Karpas-422 (cell line): ENCODE results near the gene MEIS3. TPM values are rescaled to one million over a fixed set of nuclear protein-coding genes. Genes with fewer than 3 reads are reported as not detected.
A peak's percentile ranks its signal among the peaks of the same experiment; 100 is the strongest.
"Not testable (repeated sequence)": the region's sequence is repeated elsewhere in the genome, so short reads cannot be mapped to it uniquely, and the experiment has no call there.

Source experiments
- DNase-seq: peaks from one replicate; pipeline ENCODE4 v3.0.0-alpha.2; 2015
- H2AFZ ChIP-seq: fragments of 200-600 bp; sonication (generic); 2 replicates; pipeline ENCODE4 v1.6.1; 2014; ENCODE audit warnings: antibody characterized with exemption, low read length, mixed read lengths
- H3K27ac ChIP-seq: fragments of 200-600 bp; sonication (generic); 2 replicates; pipeline ENCODE4 v1.5.1; 2014; ENCODE audit warnings: mild to moderate bottlenecking, low read length, moderate library complexity
- H3K27me3 ChIP-seq: fragments of 200-600 bp; sonication (generic); 2 replicates; pipeline ENCODE4 v1.6.1; 2014; ENCODE audit warnings: low read length, mixed read lengths
- H3K36me3 ChIP-seq: fragments of 200-600 bp; sonication (generic); 2 replicates; pipeline ENCODE4 v1.6.1; 2014; ENCODE audit warnings: low read length, mixed read lengths; ENCODE audit not compliant: insufficient read depth
- H3K4me1 ChIP-seq: fragments of 200-600 bp; sonication (generic); 2 replicates; pipeline ENCODE4 v1.6.1; 2014; ENCODE audit warnings: mild to moderate bottlenecking, low read length, mixed read lengths
- H3K4me2 ChIP-seq: fragments of 200-600 bp; sonication (generic); 2 replicates; pipeline ENCODE4 v1.6.1; 2014; ENCODE audit warnings: low read length, low read depth, mild to moderate bottlenecking; ENCODE audit not compliant: poor library complexity, severe bottlenecking
- H3K4me3 ChIP-seq: fragments of 200-600 bp; sonication (generic); 2 replicates; pipeline ENCODE4 v1.5.1; 2014; ENCODE audit warnings: mild to moderate bottlenecking, antibody characterized with exemption, low read length, mixed read lengths
- H3K79me2 ChIP-seq: fragments of 200-600 bp; sonication (generic); 2 replicates; pipeline ENCODE4 v1.6.1; 2014; ENCODE audit warnings: mild to moderate bottlenecking, low read length, mixed read lengths
- H3K9ac ChIP-seq: fragments of 200-600 bp; sonication (generic); 2 replicates; pipeline ENCODE4 v1.6.0; 2014; ENCODE audit warnings: low read length
- H3K9me2 ChIP-seq: fragments of 200-600 bp; sonication (generic), shearing (Covaris generic); replicated peaks from 2 replicates; pipeline ENCODE4 v1.6.0; 2014; ENCODE audit warnings: mild to moderate bottlenecking, low read length, moderate library complexity; ENCODE audit not compliant: insufficient read depth
- H3K9me3 ChIP-seq: fragments of 300-700, 200-600 bp; sonication (generic); 2 replicates; pipeline ENCODE4 v1.6.1; 2014; ENCODE audit warnings: low read length, mixed read lengths
- H4K20me1 ChIP-seq: fragments of 200-600 bp; sonication (generic); 2 replicates; pipeline ENCODE4 v1.6.1; 2014; ENCODE audit warnings: mild to moderate bottlenecking, antibody characterized with exemption, low read length, low read depth; ENCODE audit not compliant: insufficient read depth
- total RNA-seq: library from RNA; depleted of rRNA; stranded (reverse); fragments of >200 nt; shearing (Covaris generic); gene quantifications from 2 replicates; pipeline ENCODE4 v1.2.3, GENCODE V29; 2014; ENCODE audit warnings: low replicate concordance

MEIS3 gene
- total RNA-seq, 1 experiment from 2014 or later = 3.3 TPM

- H3K79me2 ChIP-seq = no peaks in the 10 kb centered on the region
- no peaks in the 10 kb centered on the region for H3K9me2 ChIP-seq
- H4K20me1 ChIP-seq = no peaks in the 10 kb centered on the region
- no peak overlapping the region for H3K4me3 ChIP-seq
- H3K27ac ChIP-seq = no peak overlapping the region
- H3K4me2 ChIP-seq = no peak overlapping the region
- DNase-seq = no peak
- peaks cover 5% of the 10 kb centered on the region for H3K4me1 ChIP-seq
- H2AFZ ChIP-seq = no peak overlapping the region
- no peak overlapping the region for H3K9ac ChIP-seq
- no peaks in the 10 kb centered on the region for H3K36me3 ChIP-seq
- no peaks in the 10 kb centered on the region for H3K27me3 ChIP-seq
- no peaks in the 10 kb centered on the region for H3K9me3 ChIP-seq
Measured at GRCh38 chr19:47389150-47389556, 30.2 kb downstream of the MEIS3 start.

DNA sequence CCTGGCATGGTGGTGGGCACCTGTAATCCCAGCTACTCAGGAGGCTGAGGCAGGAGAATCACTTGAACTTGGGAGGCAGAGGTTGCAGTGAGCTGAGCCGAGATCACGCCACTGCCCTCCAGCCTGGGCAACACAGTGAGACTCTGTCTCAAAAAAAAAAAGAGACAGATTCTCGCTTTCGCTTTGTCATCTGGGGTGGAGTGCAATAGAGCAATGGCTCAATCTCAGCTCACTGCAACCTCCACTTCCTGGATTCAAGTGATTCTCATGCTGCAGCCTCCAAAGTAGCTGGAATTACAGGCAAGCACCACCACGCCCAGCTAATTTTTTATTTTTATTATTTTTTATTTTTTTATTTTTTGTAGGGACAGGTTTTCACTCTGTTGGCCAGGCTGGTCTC is 30.6 kb downstream of the MEIS3 start:
- H3K9me3 ChIP-seq, DNase-seq, H3K27me3 ChIP-seq, H3K9ac ChIP-seq, H2AFZ ChIP-seq, H3K36me3 ChIP-seq, H4K20me1 ChIP-seq, H3K79me2 ChIP-seq, H3K4me3 ChIP-seq, H3K4me1 ChIP-seq, H3K27ac ChIP-seq, H3K4me2 ChIP-seq, H3K9me2 ChIP-seq: not testable (repeated sequence)

DNA sequence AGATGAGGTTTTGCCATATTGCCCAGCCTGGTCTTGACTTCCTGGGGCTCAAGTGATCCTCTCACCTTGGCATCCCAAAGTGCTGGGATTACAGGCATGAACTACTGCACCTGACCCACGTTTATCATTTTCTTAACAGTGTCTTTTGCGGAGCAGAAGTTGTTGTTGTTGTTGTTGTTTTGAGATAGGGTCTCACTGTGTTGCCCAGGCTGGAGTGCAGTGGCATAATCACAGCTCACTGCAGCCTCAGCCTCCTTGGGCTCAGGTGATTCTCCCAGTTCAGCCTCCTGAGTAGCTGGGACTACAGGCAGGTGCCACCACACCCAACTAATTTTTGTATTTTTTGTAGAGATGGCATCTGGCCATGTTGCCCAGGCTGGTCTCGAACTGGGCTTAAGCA is 31.7 kb downstream of the MEIS3 start:
- not testable (repeated sequence) for H3K27ac ChIP-seq, H3K9me3 ChIP-seq, H4K20me1 ChIP-seq, H3K4me1 ChIP-seq, DNase-seq, H3K79me2 ChIP-seq, H3K9ac ChIP-seq, H2AFZ ChIP-seq, H3K4me3 ChIP-seq, H3K4me2 ChIP-seq, H3K9me2 ChIP-seq, H3K36me3 ChIP-seq, H3K27me3 ChIP-seq

- H2AFZ ChIP-seq, H3K9me2 ChIP-seq, H3K9ac ChIP-seq, H3K4me3 ChIP-seq, H3K36me3 ChIP-seq, H3K4me1 ChIP-seq, H3K27me3 ChIP-seq, H3K27ac ChIP-seq, H3K9me3 ChIP-seq, H4K20me1 ChIP-seq, DNase-seq, H3K4me2 ChIP-seq, H3K79me2 ChIP-seq: not testable (repeated sequence)
Measured at GRCh38 chr19:47386582-47386981, 32.7 kb downstream of the MEIS3 start.

DNA sequence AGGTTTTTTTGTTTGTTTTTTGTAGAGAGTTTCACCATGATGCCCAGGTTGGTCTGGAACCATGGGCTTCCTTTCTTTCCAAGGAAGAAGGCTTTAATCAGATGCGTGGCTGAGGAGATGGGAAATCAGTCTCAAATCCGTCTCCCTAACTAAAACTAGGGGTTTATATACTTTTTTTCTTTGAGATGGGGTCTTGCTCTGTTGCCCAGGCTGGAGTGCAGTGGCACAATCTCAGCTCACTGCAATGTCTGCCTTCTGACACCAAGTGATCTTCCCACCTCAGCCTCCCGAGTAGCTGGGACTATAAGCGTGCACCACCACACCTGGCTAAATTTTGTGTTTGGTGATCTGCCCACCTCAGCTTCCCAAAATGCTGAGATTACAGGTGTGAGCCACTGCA is 34.8 kb downstream of the MEIS3 start:
- not testable (repeated sequence) for H4K20me1 ChIP-seq, DNase-seq, H3K79me2 ChIP-seq, H3K4me1 ChIP-seq, H3K4me2 ChIP-seq, H2AFZ ChIP-seq, H3K27me3 ChIP-seq, H3K27ac ChIP-seq, H3K9me2 ChIP-seq, H3K9ac ChIP-seq, H3K9me3 ChIP-seq, H3K4me3 ChIP-seq
- peaks cover 10% of the 10 kb centered on the region for H3K36me3 ChIP-seq

DNA sequence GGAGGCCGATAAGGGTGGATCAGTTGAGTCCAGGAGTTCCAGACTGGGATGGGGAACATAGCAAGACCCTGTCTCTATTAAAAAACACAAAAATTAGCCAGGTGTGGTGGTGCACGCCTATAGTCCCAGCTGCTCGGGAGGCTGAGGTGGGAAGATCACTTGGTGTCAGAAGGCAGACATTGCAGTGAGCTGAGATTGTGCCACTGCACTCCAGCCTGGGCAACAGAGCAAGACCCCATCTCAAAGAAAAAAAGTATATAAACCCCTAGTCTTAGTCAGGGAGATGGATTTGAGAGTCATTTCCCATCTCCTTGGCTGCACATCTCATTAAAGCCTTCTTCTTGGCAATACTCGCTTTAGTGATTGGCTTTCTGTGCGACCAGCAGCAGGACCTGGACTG is 35.4 kb downstream of the MEIS3 start:
- H3K79me2 ChIP-seq, H3K9me3 ChIP-seq, H3K4me3 ChIP-seq, H2AFZ ChIP-seq, H3K27me3 ChIP-seq, H3K4me1 ChIP-seq, H3K4me2 ChIP-seq, H3K27ac ChIP-seq, H3K9me2 ChIP-seq, DNase-seq, H4K20me1 ChIP-seq, H3K9ac ChIP-seq: not testable (repeated sequence)
- H3K36me3 ChIP-seq = peaks cover 10% of the 10 kb centered on the region

DNA sequence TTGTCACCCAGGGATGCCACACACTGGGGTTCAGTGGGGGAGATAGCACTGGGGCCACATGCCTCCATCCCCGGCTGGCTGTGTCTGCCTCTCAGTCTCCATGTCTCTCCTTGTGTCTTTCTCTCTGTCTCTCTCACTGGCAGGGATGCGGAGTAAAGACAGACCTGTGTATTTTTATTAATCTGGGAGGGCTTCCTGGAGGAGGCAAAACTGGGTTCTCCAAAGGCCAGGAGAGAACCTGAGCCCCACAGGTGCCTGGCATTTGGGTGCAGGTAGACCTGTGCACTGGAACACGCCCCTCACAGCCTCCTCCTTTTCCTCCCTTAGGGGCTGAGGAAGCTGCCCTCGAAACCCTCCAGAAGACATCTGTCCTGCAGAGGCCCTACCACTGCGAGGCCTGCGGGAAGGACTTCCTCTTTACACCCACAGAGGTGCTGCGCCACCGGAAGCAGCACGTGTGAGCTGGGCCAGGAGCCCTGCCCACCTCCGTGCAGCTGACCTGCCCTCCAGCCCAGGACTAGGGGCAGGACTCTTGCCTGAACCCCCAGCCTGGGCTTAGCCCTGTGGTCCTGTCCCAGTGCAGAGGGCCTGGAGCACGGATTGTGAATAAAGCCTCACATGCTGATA is 37.6 kb downstream of the MEIS3 start:
- no peak overlapping the region for H3K9ac ChIP-seq
- H3K9me2 ChIP-seq = no peaks in the 10 kb centered on the region
- H3K9me3 ChIP-seq = no peaks in the 10 kb centered on the region
- H3K4me2 ChIP-seq = no peak overlapping the region
- H4K20me1 ChIP-seq = peaks cover 5% of the 10 kb centered on the region
- H3K4me1 ChIP-seq = no peaks in the 10 kb centered on the region
- no peaks in the 10 kb centered on the region for H3K79me2 ChIP-seq
- H3K27me3 ChIP-seq = no peaks in the 10 kb centered on the region
- H3K36me3 ChIP-seq = peaks cover 10% of the 10 kb centered on the region
- H3K4me3 ChIP-seq = no peak overlapping the region
- no peak overlapping the region for H2AFZ ChIP-seq
- no peak overlapping the region for H3K27ac ChIP-seq
- DNase-seq = no peak

DNA sequence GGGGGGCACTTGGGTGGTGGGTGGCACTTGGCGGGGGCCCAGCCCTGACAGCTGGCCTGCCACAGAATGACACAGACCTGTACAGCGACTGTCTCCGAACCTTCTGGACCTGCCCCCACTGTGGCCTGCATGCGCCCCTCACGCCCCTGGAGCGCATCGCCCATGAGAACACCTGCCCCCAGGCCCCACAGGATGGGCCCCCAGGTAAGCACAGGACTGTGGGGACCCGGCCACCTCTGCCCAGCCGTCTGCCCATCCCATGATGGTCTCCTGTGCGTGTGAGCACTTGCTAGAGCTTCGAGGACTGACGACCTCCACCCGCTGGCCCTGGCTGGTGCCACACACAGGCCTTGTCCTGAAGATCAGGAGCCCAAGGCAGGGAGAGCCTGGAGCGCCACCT is 38.2 kb downstream of the MEIS3 start:
- Histone ChIP-seq H3K27ac (no peak overlapping the region), H3K79me2 (no peaks in the 10 kb centered on the region), H3K9me2 (no peaks in the 10 kb centered on the region), H3K4me3 (no peak overlapping the region), H3K4me2 (no peak overlapping the region), H3K36me3 (peaks cover 10% of the 10 kb centered on the region), H2AFZ (no peak overlapping the region), H3K27me3 (no peaks in the 10 kb centered on the region), H4K20me1 (peaks cover 6% of the 10 kb centered on the region), H3K9me3 (no peaks in the 10 kb centered on the region), H3K4me1 (no peaks in the 10 kb centered on the region), H3K9ac (no peak overlapping the region)
- DNase-seq = peak; percentile 19

DNA sequence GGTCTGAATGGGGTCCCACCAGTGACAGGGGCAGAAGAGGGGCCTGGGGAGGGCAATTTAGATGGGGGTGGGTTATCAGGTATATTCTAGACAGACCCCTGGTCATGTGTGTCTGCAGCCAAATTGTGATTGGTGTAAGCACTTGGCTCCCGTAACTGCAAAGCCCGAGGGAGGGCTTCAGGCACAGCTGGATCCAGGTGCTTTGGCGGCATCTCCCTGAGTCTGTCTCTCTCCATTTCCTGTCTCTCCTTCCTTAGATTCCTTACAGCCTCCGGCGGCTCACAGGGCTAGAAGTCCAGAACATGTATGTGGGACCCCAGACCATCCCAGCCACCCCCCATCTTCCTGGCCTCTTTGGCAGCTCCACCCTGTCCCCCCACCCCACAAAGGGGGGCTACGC is 38.8 kb downstream of the MEIS3 start:
- H3K9ac ChIP-seq = no peak overlapping the region
- DNase-seq = peak; percentile 27
- no peaks in the 10 kb centered on the region for H3K79me2 ChIP-seq
- H2AFZ ChIP-seq = no peak overlapping the region
- H4K20me1 ChIP-seq = peaks cover 9% of the 10 kb centered on the region
- no peaks in the 10 kb centered on the region for H3K9me3 ChIP-seq
- H3K9me2 ChIP-seq = no peaks in the 10 kb centered on the region
- H3K27me3 ChIP-seq = no peaks in the 10 kb centered on the region
- H3K4me1 ChIP-seq = no peaks in the 10 kb centered on the region
- H3K36me3 ChIP-seq = peaks cover 10% of the 10 kb centered on the region
- no peak overlapping the region for H3K27ac ChIP-seq
- H3K4me3 ChIP-seq = no peak overlapping the region
- H3K4me2 ChIP-seq = no peak overlapping the region
